T-helper 1 cell treated with Interleukin-12 subunit alpha and Interleukin-12 subunit beta and Interleukin-4 antibody, amounts not matched to agents 30 μg/mL and 1 μg/mL, for 36 hours (primary cell): ENCODE measurements around the gene RBM33.
A peak's percentile ranks its signal among the peaks of the same experiment; 100 is the strongest.
"Not testable (repeated sequence)": the region's sequence is repeated elsewhere in the genome, so short reads cannot be mapped to it uniquely, and the experiment has no call there.

Source experiments
- H3K27ac Mint-ChIP-seq: one replicate; pipeline ENCODE4 v1.8.0; 2021; ENCODE audit warnings: mild to moderate bottlenecking, mixed read lengths
- H3K27me3 Mint-ChIP-seq: one replicate; pipeline ENCODE4 v1.8.0; 2021; ENCODE audit warnings: low read depth, mixed read lengths
- H3K36me3 Mint-ChIP-seq: one replicate; pipeline ENCODE4 v1.8.0; 2021; ENCODE audit warnings: low read depth, mixed read lengths
- H3K4me1 Mint-ChIP-seq: one replicate; pipeline ENCODE4 v1.8.0; 2021; ENCODE audit warnings: low read depth, mixed read lengths
- H3K4me3 Mint-ChIP-seq: one replicate; pipeline ENCODE4 v1.8.0; 2021; ENCODE audit warnings: mild to moderate bottlenecking, moderate library complexity, mixed read lengths
- H3K9me3 Mint-ChIP-seq: one replicate; pipeline ENCODE4 v1.8.0; 2021; ENCODE audit warnings: mixed read lengths

The RBM33 gene

GRCh38 chr7:155810770-155811559 is 166.5 kb downstream of the RBM33 start:
- Mint-ChIP-seq H3K4me3 (no peak overlapping the region), H3K27me3 (peaks cover 80% of the 10 kb centered on the region), H3K4me1 (peaks cover 15% of the 10 kb centered on the region), H3K36me3 (no peaks in the 10 kb centered on the region), H3K27ac (no peak overlapping the region), H3K9me3 (no peaks in the 10 kb centered on the region)

GRCh38 chr7:155811560-155811894 is 167.1 kb downstream of the RBM33 start:
- no peaks in the 10 kb centered on the region for H3K36me3 Mint-ChIP-seq
- H3K9me3 Mint-ChIP-seq: no peaks in the 10 kb centered on the region
- no peak overlapping the region for H3K27ac Mint-ChIP-seq
- no peak overlapping the region for H3K4me3 Mint-ChIP-seq
- H3K27me3 Mint-ChIP-seq: peaks cover 78% of the 10 kb centered on the region
- peaks cover 15% of the 10 kb centered on the region for H3K4me1 Mint-ChIP-seq

GRCh38 chr7:155811895-155812761 is 167.7 kb downstream of the RBM33 start, which contains the start of gene SHH:
TSS of gene SHH (minus strand) at chr7:155812463. CDS start at chr7:155812122, 341 bp downstream.
- H3K27me3 Mint-ChIP-seq: peaks cover 73% of the 10 kb centered on the region

GRCh38 chr7:155813125-155813524 is 168.7 kb downstream of the RBM33 start:
- no peaks in the 10 kb centered on the region for H3K9me3 Mint-ChIP-seq
- H3K4me1 Mint-ChIP-seq: peaks cover 12% of the 10 kb centered on the region
- H3K27me3 Mint-ChIP-seq: peaks cover 63% of the 10 kb centered on the region
- no peak overlapping the region for H3K4me3 Mint-ChIP-seq
- H3K27ac Mint-ChIP-seq: no peak overlapping the region
- H3K36me3 Mint-ChIP-seq: no peaks in the 10 kb centered on the region

More at GRCh38 chr7:155811895-155812761, 167.7 kb downstream of the RBM33 start, which contains the start of gene SHH:
- Mint-ChIP-seq H3K27ac (no peak within 1 kb of the TSS), H3K9me3 (no peaks in the 10 kb centered on the region), H3K4me3 (peak within 1 kb of the TSS; percentile 73), H3K36me3 (no peaks in the 10 kb centered on the region), H3K4me1 (peaks cover 15% of the 10 kb centered on the region)

GRCh38 chr7:155813546-155814315 is 169.3 kb downstream of the RBM33 start:
- H3K27me3 Mint-ChIP-seq: peaks cover 62% of the 10 kb centered on the region
- no peak overlapping the region for H3K4me3 Mint-ChIP-seq
- no peak overlapping the region for H3K27ac Mint-ChIP-seq
- no peaks in the 10 kb centered on the region for H3K36me3 Mint-ChIP-seq
- H3K9me3 Mint-ChIP-seq: no peaks in the 10 kb centered on the region
- peaks cover 12% of the 10 kb centered on the region for H3K4me1 Mint-ChIP-seq

GRCh38 chr7:155814316-155815276 is 170.1 kb downstream of the RBM33 start:
- Mint-ChIP-seq H3K27ac (no peak overlapping the region), H3K4me3 (no peak overlapping the region), H3K4me1 (peaks cover 12% of the 10 kb centered on the region), H3K9me3 (no peaks in the 10 kb centered on the region), H3K36me3 (no peaks in the 10 kb centered on the region), H3K27me3 (peaks cover 53% of the 10 kb centered on the region)

- no peaks in the 10 kb centered on the region for H3K36me3 Mint-ChIP-seq
- peaks cover 49% of the 10 kb centered on the region for H3K27me3 Mint-ChIP-seq
- H3K4me1 Mint-ChIP-seq: peaks cover 12% of the 10 kb centered on the region
- no peak overlapping the region for H3K4me3 Mint-ChIP-seq
- H3K9me3 Mint-ChIP-seq: no peaks in the 10 kb centered on the region
- no peak overlapping the region for H3K27ac Mint-ChIP-seq
Measured at GRCh38 chr7:155815332-155816191, 171.1 kb downstream of the RBM33 start.

GRCh38 chr7:155816192-155816508 is 171.7 kb downstream of the RBM33 start:
- Mint-ChIP-seq H3K4me1 (peaks cover 12% of the 10 kb centered on the region), H3K27me3 (peaks cover 43% of the 10 kb centered on the region), H3K9me3 (no peaks in the 10 kb centered on the region), H3K36me3 (no peaks in the 10 kb centered on the region), H3K27ac (no peak overlapping the region), H3K4me3 (no peak overlapping the region)

GRCh38 chr7:155816996-155817395 is 172.5 kb downstream of the RBM33 start:
- no peaks in the 10 kb centered on the region for H3K36me3 Mint-ChIP-seq
- no peak overlapping the region for H3K4me3 Mint-ChIP-seq
- peaks cover 35% of the 10 kb centered on the region for H3K27me3 Mint-ChIP-seq
- no peaks in the 10 kb centered on the region for H3K9me3 Mint-ChIP-seq
- H3K4me1 Mint-ChIP-seq: peaks cover 7% of the 10 kb centered on the region
- H3K27ac Mint-ChIP-seq: no peak overlapping the region

- H3K36me3 Mint-ChIP-seq, H3K4me3 Mint-ChIP-seq, H3K9me3 Mint-ChIP-seq, H3K27ac Mint-ChIP-seq, H3K4me1 Mint-ChIP-seq: not testable (repeated sequence)
- H3K27me3 Mint-ChIP-seq: peaks cover 30% of the 10 kb centered on the region
Measured at GRCh38 chr7:155817515-155817914, 173.1 kb downstream of the RBM33 start.

GRCh38 chr7:155818154-155818819 is 173.8 kb downstream of the RBM33 start:
- peaks cover 4% of the 10 kb centered on the region for H3K4me1 Mint-ChIP-seq
- no peaks in the 10 kb centered on the region for H3K36me3 Mint-ChIP-seq
- H3K4me3 Mint-ChIP-seq: no peak overlapping the region
- H3K27ac Mint-ChIP-seq: no peak overlapping the region
- H3K9me3 Mint-ChIP-seq: no peaks in the 10 kb centered on the region
- H3K27me3 Mint-ChIP-seq: peaks cover 22% of the 10 kb centered on the region

GRCh38 chr7:155818820-155819168 is 174.3 kb downstream of the RBM33 start:
- no peaks in the 10 kb centered on the region for H3K9me3 Mint-ChIP-seq
- no peak overlapping the region for H3K4me3 Mint-ChIP-seq
- no peak overlapping the region for H3K27ac Mint-ChIP-seq
- no peaks in the 10 kb centered on the region for H3K36me3 Mint-ChIP-seq
- H3K4me1 Mint-ChIP-seq: peaks cover 4% of the 10 kb centered on the region
- peaks cover 17% of the 10 kb centered on the region for H3K27me3 Mint-ChIP-seq

GRCh38 chr7:155819186-155819585 is 174.7 kb downstream of the RBM33 start:
- H3K9me3 Mint-ChIP-seq: no peaks in the 10 kb centered on the region
- peaks cover 13% of the 10 kb centered on the region for H3K27me3 Mint-ChIP-seq
- no peaks in the 10 kb centered on the region for H3K36me3 Mint-ChIP-seq
- no peak overlapping the region for H3K27ac Mint-ChIP-seq
- no peak overlapping the region for H3K4me3 Mint-ChIP-seq
- peaks cover 4% of the 10 kb centered on the region for H3K4me1 Mint-ChIP-seq
